Skeletal muscle tissue (tissue), 4 donors: Measurements from ENCODE around the gene SPINT1. TPM values are rescaled to one million over a fixed set of nuclear protein-coding genes. Genes with fewer than 3 reads are reported as not detected.

ENCODE experiments used
- H3K27ac ChIP-seq: one replicate; pipeline ENCODE4 v1.7.0; 2013; ENCODE audit warnings: mild to moderate bottlenecking, low read depth, low read length, inconsistent platforms
- H3K27me3 ChIP-seq, 3 donors: one replicate each; pipeline ENCODE4 v1.7.0; 2013; ENCODE audit warnings: low read length in 3 of 3; ENCODE audit not compliant: control insufficient read depth in 3 of 3, insufficient read depth in 3 of 3
- H3K36me3 ChIP-seq, 3 donors: one replicate each; pipeline ENCODE4 v1.7.0; 2013; ENCODE audit warnings: low read length in 3 of 3; ENCODE audit not compliant: control insufficient read depth in 3 of 3, insufficient read depth in 3 of 3
- H3K4me1 ChIP-seq, 3 donors: one replicate each; pipeline ENCODE4 v1.7.0; 2013; ENCODE audit warnings: low read length in 3 of 3, mild to moderate bottlenecking in 3 of 3; ENCODE audit not compliant: control insufficient read depth in 3 of 3, insufficient read depth in 3 of 3
- H3K4me3 ChIP-seq, 3 donors: one replicate each; pipeline ENCODE4 v1.7.0; 2013; ENCODE audit warnings: low read length in 3 of 3
- H3K9ac ChIP-seq, 3 donors: one replicate each; pipeline ENCODE4 v1.7.0; 2013; ENCODE audit warnings: low read length in 3 of 3, mild to moderate bottlenecking in 3 of 3, moderate library complexity in 2 of 3, low read depth in 1 of 3
- H3K9me3 ChIP-seq, 3 donors: one replicate each; pipeline ENCODE4 v1.7.0; 2013; ENCODE audit warnings: low read length in 3 of 3; ENCODE audit not compliant: control insufficient read depth in 3 of 3
- total RNA-seq: library from RNA; depleted of rRNA; stranded (reverse); fragments of >200 nt; gene quantifications from one replicate; pipeline ENCODE4 v1.2.3, GENCODE V29; 2014
- donor health status: Osteomylitis.

SPINT1 gene
- total RNA-seq, 1 donor from 2014 or later, result under 0.01 TPM

DNA sequence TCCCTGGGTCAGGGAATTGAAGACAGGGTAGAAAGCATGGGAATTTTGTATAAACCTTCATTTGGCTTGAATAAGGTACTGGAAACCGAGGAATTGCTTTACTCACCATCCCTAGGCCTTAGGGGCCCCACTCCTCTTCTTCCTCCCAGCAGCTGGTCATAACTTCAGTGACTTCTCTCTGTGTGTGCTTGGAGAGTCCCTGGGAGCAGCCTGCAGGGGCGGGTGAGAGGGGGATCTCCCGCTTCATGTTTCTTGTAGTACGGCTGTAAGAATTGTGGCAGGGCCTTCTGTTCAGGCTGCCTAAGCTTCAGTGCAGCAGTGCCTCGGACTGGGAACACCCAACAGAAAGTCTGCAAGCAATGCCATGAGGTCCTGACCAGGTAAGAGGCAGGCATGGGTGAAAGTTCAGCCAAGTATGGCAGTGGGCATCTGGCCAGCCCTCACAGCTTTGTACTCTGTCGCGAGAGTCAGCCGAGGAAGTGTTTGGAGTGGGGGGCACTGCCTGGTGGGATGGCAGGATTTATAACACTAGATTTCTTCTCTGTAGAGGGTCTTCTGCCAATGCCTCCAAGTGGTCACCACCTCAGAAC is 34.9 kb upstream of the SPINT1 start:
- H3K4me3 ChIP-seq, result no peak overlapping the region
- H3K27ac ChIP-seq, result no peak overlapping the region
- H3K9ac ChIP-seq, result no peak overlapping the region
- peaks cover 22 to 30% (median 27%) of the 10 kb centered on the region in 3 donors for H3K36me3 ChIP-seq
- H3K9me3 ChIP-seq, result no peaks in the 10 kb centered on the region
- H3K27me3 ChIP-seq, result no peaks in the 10 kb centered on the region
- peaks cover 11 to 21% (median 14%) of the 10 kb centered on the region in 3 donors for H3K4me1 ChIP-seq

DNA sequence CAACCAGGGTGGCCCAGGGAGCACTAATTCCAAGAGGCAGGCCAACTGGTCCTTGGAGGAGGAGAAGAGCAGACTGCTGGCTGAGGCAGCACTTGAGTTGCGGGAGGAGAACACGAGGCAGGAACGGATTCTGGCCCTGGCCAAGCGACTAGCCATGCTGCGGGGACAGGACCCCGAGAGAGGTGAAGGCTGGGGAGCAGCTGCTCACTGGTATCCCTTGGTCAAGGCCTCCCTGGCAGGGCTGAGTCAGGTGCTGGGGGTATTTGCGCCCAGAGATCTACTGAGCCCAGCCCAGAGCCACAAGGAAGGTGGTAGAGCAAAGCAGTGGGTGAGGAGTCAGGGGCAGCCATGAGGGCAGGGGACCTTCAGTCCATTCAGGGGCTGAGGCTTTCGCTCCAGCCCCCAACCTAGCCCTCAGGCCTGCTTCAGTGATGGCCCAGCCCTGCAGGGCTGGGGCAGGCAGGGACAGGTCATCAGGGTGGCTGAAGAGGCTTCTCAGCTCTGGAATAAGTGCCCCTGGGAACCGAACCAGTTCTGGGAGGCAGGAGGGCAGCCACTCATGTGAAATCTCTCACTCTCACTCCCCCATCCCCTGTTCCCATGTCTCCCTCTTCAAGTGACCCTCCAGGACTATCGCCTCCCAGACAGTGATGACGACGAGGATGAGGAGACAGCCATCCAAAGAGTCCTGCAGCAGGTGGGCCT is 31.0 kb upstream of the SPINT1 start:
- H3K36me3 ChIP-seq, result peaks cover 25 to 37% (median 35%) of the 10 kb centered on the region in 3 donors
- no peaks in the 10 kb centered on the region for H3K9me3 ChIP-seq
- no peak overlapping the region for H3K4me3 ChIP-seq

DNA sequence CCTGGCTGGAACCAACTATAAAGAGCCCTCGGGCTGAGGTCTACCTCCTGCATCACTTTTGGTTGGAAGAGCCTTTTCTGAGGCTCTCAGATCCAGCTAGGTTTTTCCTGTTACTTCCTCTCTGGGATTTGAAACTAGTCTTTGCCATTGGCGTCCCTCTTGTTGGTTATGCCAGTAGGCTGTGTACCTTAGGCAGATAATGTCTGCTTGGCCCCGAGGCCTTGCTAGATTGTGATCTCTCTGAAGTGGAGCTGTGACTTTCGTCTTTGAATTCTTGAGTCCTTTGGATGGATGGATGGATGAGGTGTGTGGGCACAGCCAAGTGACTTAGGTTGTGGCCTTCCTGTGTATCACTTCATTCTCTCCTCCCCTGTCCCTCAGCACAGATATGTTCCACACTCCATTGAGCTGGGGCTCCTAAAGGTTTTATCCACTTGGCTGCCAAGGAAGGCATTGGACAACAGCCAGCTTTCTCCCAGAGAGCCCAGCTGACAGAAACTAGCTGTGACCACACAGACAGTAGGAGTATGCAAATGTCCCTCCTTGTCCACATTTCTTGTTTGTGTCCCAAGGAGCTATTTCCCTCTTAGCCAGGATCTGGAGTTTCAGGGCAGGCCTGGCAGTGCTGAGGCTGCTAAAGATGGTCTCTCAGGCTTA is 28.7 kb upstream of the SPINT1 start:
- no peaks in the 10 kb centered on the region for H3K9me3 ChIP-seq
- H3K4me3 ChIP-seq, result no peak overlapping the region
- no peak overlapping the region for H3K9ac ChIP-seq
- peaks cover 21 to 32% (median 31%) of the 10 kb centered on the region in 3 donors for H3K36me3 ChIP-seq
- no peak overlapping the region for H3K27ac ChIP-seq
- H3K4me1 ChIP-seq, result no peaks in the 10 kb centered on the region
- H3K27me3 ChIP-seq, result no peaks in the 10 kb centered on the region

More for the DNA sequence above, 31.0 kb upstream of the SPINT1 start:
- no peak overlapping the region for H3K9ac ChIP-seq
- H3K27ac ChIP-seq, result no peak overlapping the region
- peaks cover 2 to 8% (median 6%) of the 10 kb centered on the region in 3 donors for H3K4me1 ChIP-seq
- H3K27me3 ChIP-seq, result no peaks in the 10 kb centered on the region

DNA sequence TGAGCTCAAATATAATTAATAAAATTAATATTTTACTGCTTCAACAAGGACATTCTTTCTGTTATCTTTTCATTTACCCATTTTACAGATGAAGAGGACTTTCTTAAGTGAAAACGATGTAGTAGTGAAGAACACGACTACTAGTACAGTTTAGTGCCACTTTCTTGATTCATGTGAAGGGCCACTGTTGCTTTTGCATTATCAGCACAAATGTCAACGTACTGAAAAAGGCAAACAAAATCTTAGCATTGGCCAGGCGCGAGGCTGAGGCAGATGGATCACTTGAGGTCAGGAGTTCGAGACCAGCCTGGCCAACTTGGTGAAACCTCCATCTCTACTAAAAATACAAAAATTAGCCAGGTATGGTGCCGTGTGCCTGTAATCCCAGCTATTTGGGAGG is 24.8 kb upstream of the SPINT1 start:
- H3K27me3 ChIP-seq, result no peaks in the 10 kb centered on the region
- no peak overlapping the region for H3K9ac ChIP-seq
- no peak overlapping the region for H3K4me3 ChIP-seq
- H3K4me1 ChIP-seq, result no peaks in the 10 kb centered on the region
- no peak overlapping the region for H3K27ac ChIP-seq
- peaks cover 4 to 7% (median 7%) of the 10 kb centered on the region in 3 donors for H3K36me3 ChIP-seq
- no peaks in the 10 kb centered on the region for H3K9me3 ChIP-seq

DNA sequence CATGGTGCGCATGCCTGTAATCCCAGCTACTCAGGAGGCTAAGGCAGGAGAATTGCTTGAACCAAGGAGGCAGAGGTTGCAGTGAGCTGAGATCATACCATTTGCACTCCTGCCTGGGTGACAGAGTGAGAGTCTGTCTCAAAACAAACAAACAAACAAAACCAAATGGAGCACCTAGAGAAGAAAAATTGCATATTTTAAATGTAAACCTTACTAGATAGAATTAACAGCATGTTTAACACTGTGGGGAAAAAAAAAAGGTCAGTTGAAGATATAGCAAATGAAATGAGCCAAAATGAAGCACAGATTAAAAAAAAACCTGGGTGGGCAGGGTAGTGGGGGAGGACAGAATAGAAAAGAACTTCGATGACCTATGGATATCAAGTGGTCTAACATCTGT is 22.7 kb upstream of the SPINT1 start:
- Histone ChIP-seq H3K4me1 (no peaks in the 10 kb centered on the region), H3K9me3 (no peaks in the 10 kb centered on the region), H3K27me3 (peaks cover 0 to 4% (median 0%) of the 10 kb centered on the region in 3 donors), H3K36me3 (no peaks in the 10 kb centered on the region), H3K9ac (no peak overlapping the region), H3K4me3 (no peak overlapping the region), H3K27ac (no peak overlapping the region)

DNA sequence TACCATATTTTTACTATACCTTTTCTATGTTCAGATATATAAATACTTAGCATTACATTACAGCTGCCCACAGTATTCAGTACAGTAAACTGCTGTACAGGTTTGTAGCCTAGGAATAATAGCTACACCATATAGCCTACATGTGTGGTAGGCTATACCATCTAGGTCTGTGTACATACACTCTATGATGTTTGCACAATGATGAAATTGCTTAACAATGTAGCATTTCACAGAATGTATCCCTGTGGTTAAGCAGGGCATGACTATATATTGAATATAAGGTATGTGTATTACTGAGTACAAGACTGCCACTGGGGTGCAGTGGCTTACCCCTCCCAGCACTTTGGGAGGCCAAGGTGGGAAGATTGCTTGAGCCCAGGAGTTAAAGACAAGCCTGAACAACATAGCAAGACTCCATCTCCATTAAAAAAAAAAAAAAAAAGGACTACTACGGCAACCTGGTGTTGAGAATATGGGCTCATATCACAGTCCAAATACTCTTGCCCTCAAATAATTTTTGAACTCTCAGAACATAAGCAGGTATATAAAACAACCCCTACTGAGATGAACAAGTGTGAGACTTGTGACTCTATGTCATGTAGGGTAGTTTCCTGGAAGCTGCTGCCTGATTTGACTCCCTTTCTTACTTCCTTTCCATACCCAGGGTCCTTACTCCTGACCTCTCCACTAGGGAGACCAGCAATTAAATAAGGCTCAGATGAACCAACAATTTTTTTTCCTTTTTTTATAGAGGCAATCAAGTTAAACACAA is 20.1 kb upstream of the SPINT1 start:
- no peak overlapping the region for H3K27ac ChIP-seq
- H3K36me3 ChIP-seq, result no peaks in the 10 kb centered on the region
- H3K4me3 ChIP-seq, result no peak overlapping the region
- H3K4me1 ChIP-seq, result no peaks in the 10 kb centered on the region
- H3K9me3 ChIP-seq, result no peaks in the 10 kb centered on the region
- no peak overlapping the region for H3K9ac ChIP-seq
- peaks cover 0 to 7% (median 5%) of the 10 kb centered on the region in 3 donors for H3K27me3 ChIP-seq

DNA sequence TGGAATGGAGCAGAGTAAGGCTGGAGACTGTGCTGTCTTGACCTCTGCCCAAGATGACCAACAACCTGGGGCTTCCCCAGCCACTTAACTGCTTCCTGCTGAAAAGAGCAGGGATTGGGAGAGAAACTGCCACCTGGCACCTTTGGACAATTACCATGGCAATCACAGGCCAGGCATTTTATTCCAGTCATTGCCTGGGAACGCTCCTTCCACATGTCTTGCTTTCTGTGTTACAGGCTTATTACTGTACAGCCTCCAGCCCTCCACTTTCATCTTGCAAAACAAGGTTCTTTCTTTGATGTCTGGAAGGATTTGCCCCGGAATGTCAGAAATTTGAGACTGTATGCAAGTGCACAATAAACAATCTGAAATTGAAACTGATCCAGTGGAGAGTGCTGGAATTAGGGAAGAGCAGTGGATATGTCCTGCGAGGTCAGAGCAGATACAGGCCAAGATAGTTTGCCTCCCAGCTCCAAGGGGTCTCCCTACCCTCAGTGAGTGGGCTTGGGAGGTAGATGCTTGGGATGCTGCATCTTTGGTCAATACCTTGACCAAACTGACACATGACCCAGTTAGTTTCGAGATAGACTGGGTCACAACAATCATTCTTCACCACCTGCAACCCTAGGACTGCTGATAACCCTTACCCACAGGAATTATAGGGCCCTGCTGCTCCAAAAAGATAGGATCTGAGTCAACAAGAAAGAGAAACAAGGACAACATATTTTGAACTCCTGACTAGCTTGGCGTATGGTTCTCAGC is 18.0 kb upstream of the SPINT1 start:
- Histone ChIP-seq H3K4me1 (no peaks in the 10 kb centered on the region), H3K27ac (no peak overlapping the region), H3K9ac (no peak overlapping the region), H3K9me3 (no peaks in the 10 kb centered on the region), H3K27me3 (peaks cover 0 to 7% (median 5%) of the 10 kb centered on the region in 3 donors), H3K4me3 (no peak overlapping the region), H3K36me3 (no peaks in the 10 kb centered on the region)

DNA sequence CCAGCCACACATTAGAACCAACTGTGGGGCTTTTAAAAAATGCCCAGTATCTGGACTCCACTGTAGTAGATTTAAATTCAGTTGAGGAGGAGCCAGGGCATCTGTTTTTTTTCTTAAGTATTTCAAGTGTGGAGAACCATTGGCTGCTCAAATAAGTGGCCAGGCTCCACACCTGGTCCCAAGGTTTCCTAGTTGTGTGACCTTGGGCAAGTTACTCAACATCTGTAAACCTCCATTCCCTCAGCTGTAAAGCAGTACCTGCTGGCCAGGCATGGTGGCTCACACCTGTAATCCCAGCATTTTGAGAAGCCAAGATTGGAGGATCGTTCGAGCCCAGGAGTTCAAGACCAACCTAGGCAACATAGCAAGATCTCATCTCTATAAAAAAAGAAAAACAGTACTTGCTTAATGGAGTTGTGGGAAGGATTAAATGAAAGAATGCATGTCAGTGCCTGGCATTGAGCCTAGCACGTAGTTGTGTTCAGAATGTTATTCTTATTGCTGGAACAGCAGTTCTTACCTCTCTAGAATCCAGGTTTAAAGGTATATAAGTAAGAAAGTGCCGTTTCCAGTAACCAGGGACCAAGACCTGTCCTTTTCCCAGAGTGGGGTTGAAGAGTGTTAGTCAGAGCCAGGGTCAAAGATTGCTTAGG is 17.3 kb upstream of the SPINT1 start:
- Histone ChIP-seq H3K4me3 (no peak overlapping the region), H3K27me3 (peaks cover 0 to 7% (median 5%) of the 10 kb centered on the region in 3 donors), H3K4me1 (no peaks in the 10 kb centered on the region), H3K27ac (no peak overlapping the region), H3K9ac (no peak overlapping the region), H3K36me3 (no peaks in the 10 kb centered on the region), H3K9me3 (no peaks in the 10 kb centered on the region)

DNA sequence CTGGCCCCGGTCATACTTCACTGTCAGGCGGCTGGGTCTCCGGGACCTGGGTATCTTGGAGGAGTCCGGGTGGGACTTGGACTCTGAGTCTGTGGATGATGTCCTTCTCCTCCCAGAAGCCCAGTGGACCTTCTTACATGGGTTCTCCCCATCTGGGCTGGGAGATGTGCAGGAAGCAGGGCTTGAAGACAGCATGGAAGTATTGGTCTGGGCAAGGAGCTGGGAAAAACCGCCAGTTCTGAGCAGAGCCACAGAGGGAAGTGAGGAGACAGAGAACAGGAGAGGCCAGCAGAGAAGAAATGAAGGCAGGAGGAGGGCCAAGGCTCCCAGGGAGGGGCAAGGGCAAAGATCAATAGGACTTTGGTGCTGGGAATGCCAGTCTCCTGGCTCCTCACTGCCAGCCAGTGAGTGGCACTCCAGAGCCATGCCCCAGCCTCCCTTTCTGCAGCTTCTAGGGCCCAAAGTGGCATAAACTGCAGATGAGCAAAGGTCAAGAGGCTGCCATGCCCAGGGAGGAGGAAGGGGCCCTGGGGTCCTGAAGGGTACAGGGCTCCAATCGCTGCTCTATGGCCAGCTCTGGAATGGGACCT is 15.3 kb upstream of the SPINT1 start, which contains the start of gene PPP1R14D:
Gene PPP1R14D (minus strand): TSS at position 262 of the 590 bp plus-strand sequence. CDS start 67 bp downstream, at position 195.
- Histone ChIP-seq H3K4me1 (no peaks in the 10 kb centered on the region), H3K36me3 (no peaks in the 10 kb centered on the region), H3K9me3 (no peaks in the 10 kb centered on the region), H3K9ac (no peak within 1 kb of the TSS), H3K27ac (no peak within 1 kb of the TSS), H3K4me3 (no peak within 1 kb of the TSS), H3K27me3 (peaks cover 0 to 7% (median 5%) of the 10 kb centered on the region in 3 donors)
